Activated CD4-positive, CD25-positive, alpha-beta regulatory T cell treated with anti-CD3 and anti-CD28 coated beads, Interleukin-2, amount 50 U/mL, for 16 hours (primary cell): Measurements from ENCODE around the gene DYSF.

Experiments
- DNase-seq: peaks from one replicate; pipeline ENCODE4 v3.0.0-alpha.2; 2020; ENCODE audit warnings: low read depth, low spot score

DYSF gene

GRCh38 chr2:71602581-71602980 is 149.2 kb downstream of the DYSF start:
- DNase-seq, result no peak

GRCh38 chr2:71603311-71603811 is 150.0 kb downstream of the DYSF start:
- DNase-seq, result no peak

GRCh38 chr2:71603851-71604725 is 150.7 kb downstream of the DYSF start:
- DNase-seq, result no peak

- DNase-seq, result no peak
These were observed 151.4 kb downstream of the DYSF start for GRCh38 chr2:71604726-71605120.

GRCh38 chr2:71605173-71605641 is 151.8 kb downstream of the DYSF start:
- DNase-seq, result no peak

GRCh38 chr2:71605781-71606241 is 152.4 kb downstream of the DYSF start:
- no peak for DNase-seq

GRCh38 chr2:71606244-71606643 is 152.9 kb downstream of the DYSF start:
- DNase-seq, result no peak

- no peak for DNase-seq
These were observed 154.0 kb downstream of the DYSF start for GRCh38 chr2:71607151-71607889.

GRCh38 chr2:71608034-71608433 is 154.7 kb downstream of the DYSF start:
- DNase-seq, result no peak

- DNase-seq, result no peak
These were observed 155.1 kb downstream of the DYSF start for GRCh38 chr2:71608441-71608840.

- no peak for DNase-seq
These were observed 155.7 kb downstream of the DYSF start for GRCh38 chr2:71609029-71609428.

- DNase-seq, result no peak
These were observed 156.1 kb downstream of the DYSF start for GRCh38 chr2:71609441-71609840.

- no peak for DNase-seq
These were observed 156.6 kb downstream of the DYSF start for GRCh38 chr2:71609958-71610357.

- no peak for DNase-seq
These were observed 157.3 kb downstream of the DYSF start for GRCh38 chr2:71610671-71611070.

- DNase-seq, result no peak
These were observed 157.9 kb downstream of the DYSF start for GRCh38 chr2:71611247-71611646.

- no peak for DNase-seq
These were observed 158.6 kb downstream of the DYSF start for GRCh38 chr2:71611781-71612527.

- no peak for DNase-seq
These were observed 159.4 kb downstream of the DYSF start for GRCh38 chr2:71612581-71613402.

GRCh38 chr2:71613403-71613952 is 160.1 kb downstream of the DYSF start:
- DNase-seq, result no peak

GRCh38 chr2:71613953-71614925 is 160.9 kb downstream of the DYSF start:
- no peak for DNase-seq
